ENCODE results near the gene BAX. TPM values are rescaled to one million over a fixed set of nuclear protein-coding genes. Genes with fewer than 3 reads are reported as not detected.
A peak's percentile ranks its signal among the peaks of the same experiment; 100 is the strongest.

BAX gene
- total and polyA plus RNA-seq, 9 of the 15 experiments (the other 6 are each of a cell fraction or from before 2014, with no cell fraction given): 3.2 to 95.4 (median 44.5) TPM

- peak; percentile 99 for TF ChIP-seq JUND (IDR thresholded peaks at IDR 0.05; ENCODE audit: borderline replicate concordance, low read depth, low read length)
- TF ChIP-seq JUND (tag; IDR thresholded peaks at IDR 0.05; ENCODE audit: borderline replicate concordance, low read depth, low read length): peak; percentile 97; the same call in 2 of the 3 replicates
- peak; percentile 61; the same call in 1 of the 2 replicates for TF ChIP-seq GABPB1 (CRISPR knock-in tag; IDR thresholded peaks at IDR 0.05)
- peak; percentile 79; the same call in 1 of the 2 replicates for TF ChIP-seq MGA (IDR thresholded peaks at IDR 0.05)
Measured at GRCh38 chr19:48963371-48964204, 8.9 kb downstream of the BAX start (continued).
